ENCODE data around the gene ADH1A.

Gene ADH1A

GRCh38 chr4:99281261-99281660, 9.5 kb downstream of the ADH1A start:
- ChIA-PET CTCF (no interaction called here), POLR2A (no interaction called here)

GRCh38 chr4:99276417-99276816, 14.4 kb downstream of the ADH1A start:
- ChIA-PET CTCF (no interaction called here), POLR2A (no interaction called here)
- TF ChIP-seq ZNF394 (tag by site-specific recombination; IDR thresholded peaks at IDR 0.05; ENCODE audit: borderline replicate concordance) (no peak), ZNF157 (tag by site-specific recombination; IDR thresholded peaks at IDR 0.05) (no peak), HOXD13 (CRISPR knock-in tag; IDR thresholded peaks at IDR 0.05; ENCODE audit: borderline replicate concordance) (no peak), RBAK (tag by site-specific recombination; IDR thresholded peaks at IDR 0.05) (no peak)
- no peak overlapping the region for H3K4me3 ChIP-seq (ENCODE audit: low read depth, low read length)
- no peaks in the 10 kb centered on the region for H3K36me3 ChIP-seq (ENCODE audit: control insufficient read depth in 2 of 2, insufficient read depth in 1 of 2, low read length in 2 of 2)
- H3K9me3 ChIP-seq (ENCODE audit: control insufficient read depth, insufficient read depth, low read depth, low read length), result no peaks in the 10 kb centered on the region
- no peak overlapping the region for H3K27ac ChIP-seq (ENCODE audit: extremely low read depth, low read depth, low read length)
- H3K4me1 ChIP-seq (ENCODE audit: control insufficient read depth, insufficient read depth, low read length), result no peaks in the 10 kb centered on the region

More at GRCh38 chr4:99281261-99281660, 9.5 kb downstream of the ADH1A start:
- H3K4me3 ChIP-seq (ENCODE audit: low read depth, low read length), result no peak overlapping the region
- H3K4me1 ChIP-seq (ENCODE audit: control insufficient read depth, insufficient read depth, low read length), result no peaks in the 10 kb centered on the region
- no peaks in the 10 kb centered on the region for H3K9me3 ChIP-seq (ENCODE audit: control insufficient read depth, insufficient read depth, low read depth, low read length)
- TF ChIP-seq ZBTB1 (tag by site-specific recombination; IDR thresholded peaks at IDR 0.05), result no peak
- no peak for TF ChIP-seq ZNF510 (tag by site-specific recombination; IDR thresholded peaks at IDR 0.05; ENCODE audit: insufficient replicate concordance)
- no peak for TF ChIP-seq ZNF132 (tag by site-specific recombination; IDR thresholded peaks at IDR 0.05; ENCODE audit: borderline replicate concordance)
- no peak for TF ChIP-seq ZNF366 (tag by site-specific recombination; conservative IDR thresholded peaks at IDR 0.05)
- TF ChIP-seq ZNF202 (tag by site-specific recombination; IDR thresholded peaks at IDR 0.05; ENCODE audit: borderline replicate concordance), result no peak
- TF ChIP-seq ZNF140 (tag by site-specific recombination; IDR thresholded peaks at IDR 0.05), result no peak
- TF ChIP-seq ZNF23 (tag by site-specific recombination; IDR thresholded peaks at IDR 0.05; ENCODE audit: borderline replicate concordance), result no peak
- no peak for TF ChIP-seq ZNF221 (tag by site-specific recombination; IDR thresholded peaks at IDR 0.05; ENCODE audit: borderline replicate concordance)
- no peak for TF ChIP-seq ZNF555 (tag by site-specific recombination; conservative IDR thresholded peaks at IDR 0.05)
- no peak for TF ChIP-seq ZSCAN16 (tag by site-specific recombination; IDR thresholded peaks at IDR 0.05)
- no peak for TF ChIP-seq GLIS1 (tag by site-specific recombination; IDR thresholded peaks at IDR 0.05)
- TF ChIP-seq REST (tag by site-specific recombination; IDR thresholded peaks at IDR 0.05), result no peak
- TF ChIP-seq MYNN (tag by site-specific recombination; IDR thresholded peaks at IDR 0.05; ENCODE audit: borderline replicate concordance), result no peak
- TF ChIP-seq ZNF302 (tag by site-specific recombination; IDR thresholded peaks at IDR 0.05; ENCODE audit: low read depth), result no peak
- TF ChIP-seq BCL6B (tag by site-specific recombination; IDR thresholded peaks at IDR 0.05), result no peak
- TF ChIP-seq KLF17 (tag by site-specific recombination; IDR thresholded peaks at IDR 0.05), result no peak
- no peaks in the 10 kb centered on the region for H3K36me3 ChIP-seq (ENCODE audit: control insufficient read depth in 2 of 2, insufficient read depth in 1 of 2, low read length in 2 of 2)
- no peak overlapping the region for H3K27ac ChIP-seq (ENCODE audit: extremely low read depth, low read depth, low read length)

All from HEK293 (cell line).